Mucosa of descending colon (tissue), 3 donors: ENCODE results near the gene KRTAP10-10. TPM values are rescaled to one million over a fixed set of nuclear protein-coding genes. Genes with fewer than 3 reads are reported as not detected.

Source experiments
- ATAC-seq: fragments of 200-7000 bp; cut with Tn5 transposase; one replicate; pipeline ENCODE4 v1.9.1; 2020; ENCODE audit warnings: mild to moderate bottlenecking, moderate library complexity
- DNase-seq, 3 donors: peaks; one replicate each; pipeline ENCODE4 v3.0.0-alpha.2; 2020
- H3K36me3 ChIP-seq: fragments of 200-600 bp; one replicate; pipeline ENCODE4 v1.8.0; 2021; ENCODE audit warnings: low read depth, mild to moderate bottlenecking
- H3K4me1 ChIP-seq: fragments of 200-600 bp; one replicate; pipeline ENCODE4 v1.8.0; 2021; ENCODE audit warnings: low read depth, mild to moderate bottlenecking
- H3K4me3 ChIP-seq: fragments of 200-600 bp; one replicate; pipeline ENCODE4 v1.8.0; 2021; ENCODE audit warnings: mild to moderate bottlenecking
- H3K9me3 ChIP-seq: fragments of 200-600 bp; one replicate; pipeline ENCODE4 v1.8.0; 2021; ENCODE audit warnings: mild to moderate bottlenecking
- intact Hi-C, 2 donors: fragments of 100-400 bp; cut with DNase I in 1 of 2; cut with micrococcal nuclease in 1 of 2; formaldehyde crosslinking; loops; one replicate each; pipeline versions ENCODE4 v1.11.0 to v1.11.1; 2022; cut with DNase I, micrococcal nuclease
- total RNA-seq, 3 donors: library from RNA; stranded (reverse); fragmentation: NEBNext Ultra II Directional in 2 of 3; extraction: Animal tissue kit (Norgen Biotek cat#: 25700) in 2 of 3; gene quantifications; one replicate each; pipeline versions ENCODE4 v1.2.1 to v1.2.4, GENCODE V29; 2021 to 2023
- TF ChIP-seq, protein P1 (sequence below): fragments of 200-600 bp; IDR thresholded peaks from one replicate; pipeline ENCODE4 v1.8.0; 2022; ENCODE audit warnings: antibody characterized with exemption, mild to moderate bottlenecking
- donor health status: DM: no; HTN: no; CAD: no; lungs with moderate emphysema.
- donor health status: DM: no; HTN: no; CAD: no.
- donor health status: DM: no; HTN: yes; CAD: no.

KRTAP10-10 gene
- total RNA-seq, 3 donors from 2014 or later: not detected

GRCh38 chr21:44615466-44615865, 21.7 kb upstream of the KRTAP10-10 start:
- Histone ChIP-seq H3K4me3 (no peak overlapping the region), H3K4me1 (peaks cover 4% of the 10 kb centered on the region), H3K36me3 (no peaks in the 10 kb centered on the region), H3K9me3 (peaks cover 10% of the 10 kb centered on the region)
- DNase-seq (no peak), ATAC-seq (no peak)
- TF ChIP-seq, protein P1, sequence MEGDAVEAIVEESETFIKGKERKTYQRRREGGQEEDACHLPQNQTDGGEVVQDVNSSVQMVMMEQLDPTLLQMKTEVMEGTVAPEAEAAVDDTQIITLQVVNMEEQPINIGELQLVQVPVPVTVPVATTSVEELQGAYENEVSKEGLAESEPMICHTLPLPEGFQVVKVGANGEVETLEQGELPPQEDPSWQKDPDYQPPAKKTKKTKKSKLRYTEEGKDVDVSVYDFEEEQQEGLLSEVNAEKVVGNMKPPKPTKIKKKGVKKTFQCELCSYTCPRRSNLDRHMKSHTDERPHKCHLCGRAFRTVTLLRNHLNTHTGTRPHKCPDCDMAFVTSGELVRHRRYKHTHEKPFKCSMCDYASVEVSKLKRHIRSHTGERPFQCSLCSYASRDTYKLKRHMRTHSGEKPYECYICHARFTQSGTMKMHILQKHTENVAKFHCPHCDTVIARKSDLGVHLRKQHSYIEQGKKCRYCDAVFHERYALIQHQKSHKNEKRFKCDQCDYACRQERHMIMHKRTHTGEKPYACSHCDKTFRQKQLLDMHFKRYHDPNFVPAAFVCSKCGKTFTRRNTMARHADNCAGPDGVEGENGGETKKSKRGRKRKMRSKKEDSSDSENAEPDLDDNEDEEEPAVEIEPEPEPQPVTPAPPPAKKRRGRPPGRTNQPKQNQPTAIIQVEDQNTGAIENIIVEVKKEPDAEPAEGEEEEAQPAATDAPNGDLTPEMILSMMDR: no peak
- intact Hi-C loops: no loop called here

DNA sequence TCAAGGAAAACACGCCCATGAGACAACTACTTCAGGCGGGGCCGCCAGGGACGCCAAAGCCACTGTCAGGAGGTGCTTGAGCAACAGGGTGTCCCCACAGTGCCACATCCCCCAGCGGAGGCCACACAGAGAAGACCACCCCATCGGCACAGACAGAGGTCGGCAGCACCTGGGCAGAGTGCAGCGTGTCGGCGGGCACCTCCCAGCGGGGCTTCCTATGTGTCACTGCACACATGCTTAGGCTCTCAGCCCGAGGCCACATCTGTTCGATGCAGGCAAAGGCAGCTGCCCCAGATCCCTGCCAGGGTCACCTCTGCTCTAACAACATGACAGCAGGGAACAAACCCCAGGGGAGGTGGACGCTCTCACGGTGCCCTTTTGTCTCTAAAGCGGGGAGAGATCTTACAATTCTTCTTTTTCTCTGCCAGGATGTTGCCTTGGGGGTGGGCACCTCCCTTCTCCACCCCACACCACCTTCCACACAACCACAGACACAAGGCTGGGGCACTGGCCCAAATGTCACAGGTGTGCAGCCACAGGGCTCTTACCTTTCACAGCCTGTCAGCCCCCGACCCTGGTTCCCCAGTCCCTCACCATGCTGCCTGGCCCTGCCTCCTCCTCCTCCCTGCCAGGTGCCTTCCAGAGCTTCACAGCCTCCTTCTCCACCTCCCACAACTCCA, 21.1 kb upstream of the KRTAP10-10 start:
- TF ChIP-seq, protein P1: no peak
- no peak for ATAC-seq
- no peak overlapping the region for H3K4me3 ChIP-seq
- no peaks in the 10 kb centered on the region for H3K36me3 ChIP-seq
- DNase-seq: peak in 1 of 3 donors; percentile 52
- intact Hi-C loops: no loop called here
- H3K4me1 ChIP-seq: peaks cover 4% of the 10 kb centered on the region
- peaks cover 7% of the 10 kb centered on the region for H3K9me3 ChIP-seq

DNA sequence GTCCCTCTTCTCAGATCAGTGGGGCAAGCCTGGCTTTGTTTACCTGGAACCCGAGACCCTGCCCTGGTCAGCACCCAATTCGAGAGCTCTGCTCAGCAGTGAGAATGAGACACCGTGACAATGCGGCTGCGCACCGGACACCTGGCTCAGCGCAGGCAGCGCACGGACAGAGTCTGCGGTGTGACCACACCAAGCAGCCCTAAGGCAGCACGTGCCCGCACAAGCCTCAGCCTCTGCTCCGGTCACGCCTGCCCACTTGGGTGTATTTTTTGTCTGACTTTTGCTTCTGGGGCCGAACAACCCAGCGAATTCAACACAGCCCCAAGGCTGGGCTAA, 20.6 kb upstream of the KRTAP10-10 start:
- no peaks in the 10 kb centered on the region for H3K36me3 ChIP-seq
- DNase-seq (peak in 1 of 3 donors; percentile 37), ATAC-seq (no peak)
- intact Hi-C loops: no loop called here
- H3K4me1 ChIP-seq: peaks cover 4% of the 10 kb centered on the region
- H3K4me3 ChIP-seq: no peak overlapping the region
- H3K9me3 ChIP-seq: peaks cover 6% of the 10 kb centered on the region
- TF ChIP-seq, protein P1: no peak

DNA sequence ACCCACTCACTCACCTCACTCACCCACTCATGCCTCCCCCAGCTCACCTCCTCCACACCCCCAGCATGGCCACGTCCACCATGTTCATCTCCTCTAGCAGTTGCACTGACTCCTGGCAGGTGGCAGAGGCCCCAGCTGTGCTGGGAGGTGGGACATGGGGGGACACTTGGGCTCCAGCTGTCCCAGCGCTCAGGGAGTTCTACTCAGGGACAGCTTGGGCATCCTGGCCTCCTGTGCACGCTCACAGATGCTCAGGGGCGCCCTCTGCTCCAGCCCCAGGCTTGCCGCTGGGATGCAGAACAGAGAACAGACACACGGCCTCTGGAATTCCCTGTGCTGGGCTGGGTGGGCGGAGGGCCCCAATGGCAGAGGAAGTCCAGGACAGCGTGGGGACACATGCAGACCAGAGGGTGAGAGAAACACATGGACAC, 20.1 kb upstream of the KRTAP10-10 start:
- Histone ChIP-seq H3K4me1 (peaks cover 4% of the 10 kb centered on the region), H3K36me3 (no peaks in the 10 kb centered on the region), H3K9me3 (peaks cover 5% of the 10 kb centered on the region), H3K4me3 (no peak overlapping the region)
- TF ChIP-seq, protein P1: no peak
- ATAC-seq: no peak
- DNase-seq: peak in 1 of 3 donors; percentile 30
- intact Hi-C loops: no loop called here

DNA sequence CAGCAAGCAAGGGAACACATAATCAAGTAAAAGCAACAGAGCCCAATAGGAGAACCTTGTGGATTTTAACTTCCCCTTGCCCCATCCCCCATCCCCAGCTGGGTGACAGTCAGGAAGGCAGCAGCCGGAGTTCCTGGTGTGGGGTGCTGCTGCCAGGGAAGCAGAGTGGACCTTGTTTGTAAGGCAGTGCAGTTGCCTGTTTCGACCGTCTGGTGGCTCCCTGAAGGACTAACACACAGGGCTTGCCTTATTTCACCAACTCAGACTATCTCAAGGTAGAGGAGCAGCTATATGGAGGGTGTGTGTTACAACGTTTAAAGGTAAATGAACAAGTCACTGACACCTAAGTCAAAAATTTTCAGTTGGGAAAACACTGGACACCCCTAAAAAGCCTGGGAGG, 18.7 kb upstream of the KRTAP10-10 start:
- no peaks in the 10 kb centered on the region for H3K36me3 ChIP-seq
- peak in 2 of 3 donors; percentile 41 to 44 for DNase-seq
- peaks cover 4% of the 10 kb centered on the region for H3K4me1 ChIP-seq
- ATAC-seq: peak; percentile 76
- H3K4me3 ChIP-seq: no peak overlapping the region
- intact Hi-C loops: no loop called here
- H3K9me3 ChIP-seq: peaks cover 11% of the 10 kb centered on the region
- TF ChIP-seq, protein P1: peak; percentile 10
